ENCODE data around the gene AIFM1.

DNA sequence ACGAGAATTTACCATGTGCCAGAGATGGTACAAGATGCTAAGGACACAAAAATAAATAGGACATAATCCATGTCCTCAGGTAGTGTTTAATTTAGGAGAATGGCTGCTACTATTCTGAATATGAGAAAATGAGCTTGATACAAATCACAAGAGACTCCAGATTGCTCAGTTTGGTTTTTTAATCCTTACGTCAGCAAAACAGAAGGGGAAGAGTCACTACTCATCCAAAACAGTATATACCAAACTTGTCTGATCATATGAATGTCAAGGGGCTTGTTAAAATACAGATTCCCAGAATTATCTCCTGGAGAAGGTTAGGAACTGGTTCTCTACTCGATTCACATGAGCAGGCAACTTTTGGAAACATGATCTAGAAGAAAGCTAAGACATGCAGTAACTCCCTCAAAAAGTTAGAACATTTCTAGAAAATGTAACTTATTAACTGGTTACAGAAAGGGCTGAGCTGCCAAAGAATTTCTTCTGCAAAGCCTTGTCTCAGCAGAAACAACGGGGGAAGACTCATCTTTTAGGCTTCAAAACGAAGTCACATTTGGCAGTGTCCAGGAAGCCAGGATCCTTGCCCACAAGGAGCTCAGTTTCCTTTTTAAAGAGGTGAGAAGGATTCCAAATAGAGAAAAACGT lies 3.4 kb downstream of the AIFM1 start:
- TF ChIP-seq, protein P1, sequence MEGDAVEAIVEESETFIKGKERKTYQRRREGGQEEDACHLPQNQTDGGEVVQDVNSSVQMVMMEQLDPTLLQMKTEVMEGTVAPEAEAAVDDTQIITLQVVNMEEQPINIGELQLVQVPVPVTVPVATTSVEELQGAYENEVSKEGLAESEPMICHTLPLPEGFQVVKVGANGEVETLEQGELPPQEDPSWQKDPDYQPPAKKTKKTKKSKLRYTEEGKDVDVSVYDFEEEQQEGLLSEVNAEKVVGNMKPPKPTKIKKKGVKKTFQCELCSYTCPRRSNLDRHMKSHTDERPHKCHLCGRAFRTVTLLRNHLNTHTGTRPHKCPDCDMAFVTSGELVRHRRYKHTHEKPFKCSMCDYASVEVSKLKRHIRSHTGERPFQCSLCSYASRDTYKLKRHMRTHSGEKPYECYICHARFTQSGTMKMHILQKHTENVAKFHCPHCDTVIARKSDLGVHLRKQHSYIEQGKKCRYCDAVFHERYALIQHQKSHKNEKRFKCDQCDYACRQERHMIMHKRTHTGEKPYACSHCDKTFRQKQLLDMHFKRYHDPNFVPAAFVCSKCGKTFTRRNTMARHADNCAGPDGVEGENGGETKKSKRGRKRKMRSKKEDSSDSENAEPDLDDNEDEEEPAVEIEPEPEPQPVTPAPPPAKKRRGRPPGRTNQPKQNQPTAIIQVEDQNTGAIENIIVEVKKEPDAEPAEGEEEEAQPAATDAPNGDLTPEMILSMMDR (conservative IDR thresholded peaks at IDR 0.05; ENCODE audit: low read depth in 2 of 2), result no peak
- TF ChIP-seq EZH2 (IDR thresholded peaks at IDR 0.05; ENCODE audit: low read depth, unreplicated experiment), result no peak
- TF ChIP-seq CREB1 (CRISPR knock-in tag; IDR thresholded peaks at IDR 0.05; ENCODE audit: low read depth), result no peak

Measured in GM23338 (cell line).